Ramos (cell line): Measurements from ENCODE around the gene NEU2.

Experiments used
- in situ Hi-C: fragments of 300-500 bp; cut with MboI; formaldehyde crosslinking; loops from one replicate; pipeline ENCODE4 v1.14.3; 2022; ENCODE audit warnings: low sequenced_read_pairs; ENCODE audit not compliant: unreplicated experiment

NEU2 gene

GRCh38 chr2:233032551-233033320 is at the start of gene NEU2:
Gene NEU2, plus strand, starts transcription at chr2:233032672. Its CDS starts 0 bp downstream, at chr2:233032672.
- in situ Hi-C loops, result no loop called here

- in situ Hi-C loops, result no loop called here
Measured at GRCh38 chr2:232982926-232983668, 49.4 kb upstream of the NEU2 start.

- in situ Hi-C loops, result no loop called here
Measured at GRCh38 chr2:232983669-232984140, 48.8 kb upstream of the NEU2 start.

GRCh38 chr2:232984451-232985207 is 47.8 kb upstream of the NEU2 start:
- in situ Hi-C loops, result no loop called here

- in situ Hi-C loops, result no loop called here
Measured at GRCh38 chr2:232986155-232986554, 46.3 kb upstream of the NEU2 start.

- in situ Hi-C loops, result no loop called here
Measured at GRCh38 chr2:232993231-232993821, 39.1 kb upstream of the NEU2 start.

- in situ Hi-C loops, result no loop called here
Measured at GRCh38 chr2:232994446-232994845, 38.0 kb upstream of the NEU2 start.

GRCh38 chr2:232997749-232998665 is 34.5 kb upstream of the NEU2 start:
- in situ Hi-C loops, result no loop called here

GRCh38 chr2:232998666-232998985 is 33.8 kb upstream of the NEU2 start:
- in situ Hi-C loops, result no loop called here

GRCh38 chr2:232999354-232999753 is 33.1 kb upstream of the NEU2 start:
- in situ Hi-C loops, result no loop called here

- in situ Hi-C loops, result no loop called here
Measured at GRCh38 chr2:233000886-233001750, 31.4 kb upstream of the NEU2 start.

GRCh38 chr2:233002829-233003657 is 29.4 kb upstream of the NEU2 start:
- in situ Hi-C loops, result no loop called here

- in situ Hi-C loops, result no loop called here
Measured at GRCh38 chr2:233003658-233004555, 28.6 kb upstream of the NEU2 start.

GRCh38 chr2:233005096-233005495 is 27.4 kb upstream of the NEU2 start:
- in situ Hi-C loops, result no loop called here

- in situ Hi-C loops, result no loop called here
Measured at GRCh38 chr2:233006648-233007047, 25.8 kb upstream of the NEU2 start.

- in situ Hi-C loops, result no loop called here
Measured at GRCh38 chr2:233007270-233007669, 25.2 kb upstream of the NEU2 start.

GRCh38 chr2:233007739-233008138 is 24.7 kb upstream of the NEU2 start:
- in situ Hi-C loops, result no loop called here
